ENCODE results near the gene MTHFSD. TPM values are rescaled to one million over a fixed set of nuclear protein-coding genes. Genes with fewer than 3 reads are reported as not detected.

Gene MTHFSD
- total and polyA plus RNA-seq, 2 of the 8 experiments (the other 6 are each of a cell fraction or from before 2014, with no cell fraction given), result 7.1 to 9.8 TPM

DNA sequence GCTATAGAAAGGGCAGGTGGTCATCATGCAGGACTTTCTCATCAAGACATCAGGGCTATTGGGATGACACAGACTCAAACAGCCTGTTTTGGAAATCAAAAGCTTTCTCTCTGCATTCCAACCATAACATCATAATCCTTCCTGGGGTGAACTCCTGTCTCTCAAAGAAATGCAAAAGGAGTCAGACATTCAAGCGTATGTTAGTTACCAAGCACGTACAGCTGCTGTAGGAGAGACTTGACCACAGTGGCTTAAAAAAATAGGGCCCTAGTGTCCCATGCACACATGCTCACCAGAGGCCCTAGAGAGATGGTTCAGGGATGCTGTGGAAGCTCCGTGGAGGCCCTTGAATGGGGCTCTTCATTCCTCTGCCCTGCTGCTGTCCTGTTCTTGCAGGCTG lies 69.3 kb downstream of the MTHFSD start:
- H3K23me2 ChIP-seq (ENCODE audit: low read depth, low read length), result peaks cover 3% of the 10 kb centered on the region; the same call in 1 of the 2 replicates
- peaks cover 9 to 10% of the 10 kb centered on the region in 2 experiments for H3K9me3 ChIP-seq (ENCODE audit: insufficient read depth in 2 of 2, low read depth in 1 of 2, low read length in 1 of 2)
- H2BK20ac ChIP-seq (ENCODE audit: low read length), result no peak overlapping the region
- no peaks in the 10 kb centered on the region for H3K79me2 ChIP-seq (ENCODE audit: control insufficient read depth in 1 of 2, insufficient read depth in 2 of 2, low read length in 2 of 2)
- H3K27ac ChIP-seq (ENCODE audit: low read depth, low read length), result no peak overlapping the region
- no peak overlapping the region for H2AFZ ChIP-seq (ENCODE audit: low read length)
- H3K56ac ChIP-seq (replicated peaks; ENCODE audit: insufficient read length, low read depth, low read length), result no peak overlapping the region
- no peak overlapping the region for H4K91ac ChIP-seq (replicated peaks; ENCODE audit: insufficient read length, low read length)
- H2AK5ac ChIP-seq (ENCODE audit: low read depth, low read length), result no peak overlapping the region
- no peak overlapping the region for H2BK12ac ChIP-seq (ENCODE audit: low read depth, low read length)
- POLR2A ChIA-PET (ENCODE audit: partially characterized antibody), result no interaction called here
- H3K9ac ChIP-seq (replicated peaks in 1 of 4; ENCODE audit: extremely low read depth in 1 of 4, low read depth in 3 of 4, low read length in 3 of 4), result no peak overlapping the region
- no peak overlapping the region for H2BK120ac ChIP-seq (replicated peaks; ENCODE audit: low read depth, low read length)
- no peak overlapping the region for H4K5ac ChIP-seq (ENCODE audit: insufficient read length, low read depth, low read length)
- 68% methylated on average over 3 of the region's 3 CpGs; no CpG with 5 or more reads in 1 of the 2 experiments for WGBS, 2 experiments (ENCODE audit: extremely low coverage in 1 of 2, insufficient coverage in 1 of 2, insufficient read length in 1 of 2, insufficient replicate concordance in 2 of 2, low coverage in 1 of 2, low lambda C conversion rate in 2 of 2, missing lambda C conversion rate in 1 of 2)
- no peaks in the 10 kb centered on the region for H3K79me1 ChIP-seq (ENCODE audit: low read depth, low read length)
- CTCF ChIA-PET (ENCODE audit: partially characterized antibody), result no interaction called here
- H3K4me1 ChIP-seq (replicated peaks in 1 of 4; ENCODE audit: control insufficient read depth in 3 of 4, insufficient read depth in 4 of 4, low read length in 3 of 4), result peaks cover 0 to 4% (median 0%) of the 10 kb centered on the region in 4 experiments; a peak in 1 of 7 replicates
- FAIRE-seq (no peak), DNase-seq (ENCODE audit: low read depth in 1 of 2, low spot score in 2 of 2) (no peak)
- H3K23ac ChIP-seq (ENCODE audit: insufficient read length), result no peak overlapping the region
- H3K18ac ChIP-seq (ENCODE audit: extremely low read depth, low read length), result no peak overlapping the region
- H3K27me3 ChIP-seq (replicated peaks in 1 of 4; ENCODE audit: control insufficient read depth in 3 of 4, extremely low read depth in 1 of 4, insufficient read depth in 3 of 4, low read length in 3 of 4), result peaks cover 0 to 23% (median 10%) of the 10 kb centered on the region in 4 experiments; a peak in 6 of 7 replicates
- no peak overlapping the region for H3K4ac ChIP-seq (replicated peaks; ENCODE audit: insufficient read length, low read depth, low read length)
- no peak overlapping the region for H3K4me2 ChIP-seq (ENCODE audit: insufficient read depth in 1 of 2, low read depth in 2 of 2, low read length in 2 of 2)
- no peak overlapping the region for H3K4me3 ChIP-seq (ENCODE audit: extremely low read depth in 1 of 4, insufficient read depth in 2 of 4, low read depth in 3 of 4, low read length in 4 of 4)
- no peaks in the 10 kb centered on the region for H3K36me3 ChIP-seq (ENCODE audit: control insufficient read depth in 2 of 4, insufficient read depth in 4 of 4, low read length in 3 of 4)
- H4K20me1 ChIP-seq (replicated peaks in 1 of 2; ENCODE audit: control insufficient read depth in 1 of 2, insufficient read depth in 2 of 2, low read length in 2 of 2), result peaks cover 2 to 5% of the 10 kb centered on the region in 2 experiments
- TF ChIP-seq POLR2A (IDR thresholded peaks at IDR 0.05; ENCODE audit: control extremely low read depth in 1 of 2, low read depth in 2 of 2, low read length in 2 of 2) (no peak), CHD1 (IDR thresholded peaks at IDR 0.05; ENCODE audit: low read depth, low read length) (no peak), HDAC6 (IDR thresholded peaks at IDR 0.05; ENCODE audit: low read depth, low read length) (no peak), NRF1 (IDR thresholded peaks at IDR 0.05; ENCODE audit: low read depth, low read length) (no peak), SIX5 (IDR thresholded peaks at IDR 0.05; ENCODE audit: low read depth, low read length) (no peak), RXRA (IDR thresholded peaks at IDR 0.05; ENCODE audit: insufficient read depth, low read depth, low read length) (no peak)
- no peak overlapping the region for H2BK15ac ChIP-seq (ENCODE audit: low read length)
- no peak overlapping the region for H3K14ac ChIP-seq (ENCODE audit: insufficient read length)
- H2BK5ac ChIP-seq (ENCODE audit: low read depth, low read length), result no peak overlapping the region
- no peak overlapping the region for H4K8ac ChIP-seq (ENCODE audit: extremely low read depth, insufficient read depth, low read length)

All from H1 (cell line).